Measurements from ENCODE around the gene INTS14. TPM values are rescaled to one million over a fixed set of nuclear protein-coding genes. Genes with fewer than 3 reads are reported as not detected.

The INTS14 gene
- total RNA-seq, 1 donor: 41.0 TPM

- H3K4me3 ChIP-seq (ENCODE audit: low read depth, low read length): no peak overlapping the region
- no peak for TF ChIP-seq CTCF (IDR thresholded peaks at IDR 0.05; ENCODE audit: insufficient read depth, low read depth, low read length)
- DNase-seq (ENCODE audit: low read depth): no peak
Measured at GRCh38 chr15:65603559-65603958, 7.4 kb downstream of the INTS14 start.

- no peak overlapping the region for H3K4me3 ChIP-seq (ENCODE audit: low read depth, low read length)
- no peak for DNase-seq (ENCODE audit: low read depth)
- no peak for TF ChIP-seq CTCF (IDR thresholded peaks at IDR 0.05; ENCODE audit: insufficient read depth, low read depth, low read length)
Measured at GRCh38 chr15:65603134-65603533, 7.8 kb downstream of the INTS14 start.

GRCh38 chr15:65599677-65600076, 11.3 kb downstream of the INTS14 start:
- no peak overlapping the region for H3K4me3 ChIP-seq (ENCODE audit: low read depth, low read length)
- TF ChIP-seq CTCF (IDR thresholded peaks at IDR 0.05; ENCODE audit: insufficient read depth, low read depth, low read length): no peak
- DNase-seq (ENCODE audit: low read depth): no peak

- no peak overlapping the region for H3K4me3 ChIP-seq (ENCODE audit: low read depth, low read length)
- DNase-seq (ENCODE audit: low read depth): no peak
- no peak for TF ChIP-seq CTCF (IDR thresholded peaks at IDR 0.05; ENCODE audit: insufficient read depth, low read depth, low read length)
Measured at GRCh38 chr15:65598468-65598867, 12.5 kb downstream of the INTS14 start.

- peak; percentile 8 for DNase-seq (ENCODE audit: low read depth)
- TF ChIP-seq CTCF (IDR thresholded peaks at IDR 0.05; ENCODE audit: insufficient read depth, low read depth, low read length): peak; percentile 35
- H3K4me3 ChIP-seq (ENCODE audit: low read depth, low read length): no peak overlapping the region
Measured at GRCh38 chr15:65595960-65596359, 15.0 kb downstream of the INTS14 start.

- DNase-seq (ENCODE audit: low read depth): no peak
- no peak for TF ChIP-seq CTCF (IDR thresholded peaks at IDR 0.05; ENCODE audit: insufficient read depth, low read depth, low read length)
Measured at GRCh38 chr15:65587094-65587493, 23.8 kb downstream of the INTS14 start.

GRCh38 chr15:65584241-65584640, 26.7 kb downstream of the INTS14 start:
- no peak for DNase-seq (ENCODE audit: low read depth)

More at GRCh38 chr15:65587094-65587493, 23.8 kb downstream of the INTS14 start:
- no peak overlapping the region for H3K4me3 ChIP-seq (ENCODE audit: low read depth, low read length)

More at GRCh38 chr15:65584241-65584640, 26.7 kb downstream of the INTS14 start:
- no peak overlapping the region for H3K4me3 ChIP-seq (ENCODE audit: low read depth, low read length)
- no peak for TF ChIP-seq CTCF (IDR thresholded peaks at IDR 0.05; ENCODE audit: insufficient read depth, low read depth, low read length)

Measured in fibroblast of villous mesenchyme (primary cell).